OCI-LY7 (cell line): Measurements from ENCODE around the gene COLEC12. TPM values are rescaled to one million over a fixed set of nuclear protein-coding genes. Genes with fewer than 3 reads are reported as not detected.

Source experiments
- BruUV-seq: library from RNA; stranded (reverse); fragments of 400-500 nt; replicated peaks from 2 replicates; lab custom pipeline; 2021; lab: Mats Ljungman, UMichigan
- CTCF ChIA-PET: fragments of 300-600 bp; sonication (Branson Sonifier 250); formaldehyde crosslinking; loops from one replicate; lab custom pipeline; 2022; ENCODE audit warnings: antibody characterized with exemption; ENCODE audit not compliant: unreplicated experiment; lab: Charles Lee
- POLR2A ChIA-PET: fragments of 300-600 bp; sonication (Branson Sonifier 250); formaldehyde crosslinking; loops from one replicate; lab custom pipeline; 2022; ENCODE audit warnings: antibody characterized with exemption; lab: Charles Lee
- DNase-seq: peaks from one replicate; pipeline ENCODE4 v3.0.0-alpha.2; 2015; ENCODE audit warnings: low spot score
- H2AFZ ChIP-seq: fragments of 200-600 bp; sonication (generic), shearing (Covaris generic); 2 replicates; pipeline ENCODE4 v1.6.1; 2014; ENCODE audit warnings: mild to moderate bottlenecking, antibody characterized with exemption, low read length, moderate library complexity
- H3K27ac ChIP-seq: fragments of 200-600 bp; sonication (generic); 2 replicates; pipeline ENCODE4 v1.5.1; 2014; ENCODE audit warnings: mixed run types, low read depth, mild to moderate bottlenecking, moderate library complexity, low read length, inconsistent platforms; ENCODE audit not compliant: poor library complexity, severe bottlenecking
- H3K36me3 ChIP-seq: fragments of 200-600 bp; sonication (generic); 2 replicates; pipeline ENCODE4 v1.6.1; 2014; ENCODE audit warnings: mild to moderate bottlenecking, antibody characterized with exemption, low read length, moderate library complexity, mixed read lengths; ENCODE audit not compliant: insufficient read depth
- H3K4me1 ChIP-seq: fragments of 200-600 bp; sonication (generic); 2 replicates; pipeline ENCODE4 v1.5.1; 2014; ENCODE audit warnings: mild to moderate bottlenecking, low read length; ENCODE audit not compliant: insufficient read depth, poor library complexity, severe bottlenecking
- H3K4me2 ChIP-seq: fragments of 200-600 bp; sonication (generic); 2 replicates; pipeline ENCODE4 v1.6.1; 2014; ENCODE audit warnings: mild to moderate bottlenecking, low read length
- H3K4me3 ChIP-seq: fragments of 200-600 bp; sonication (generic); 2 replicates; pipeline ENCODE4 v1.5.1; 2014; ENCODE audit warnings: mild to moderate bottlenecking, low read depth, low read length; ENCODE audit not compliant: poor library complexity, severe bottlenecking
- H3K79me2 ChIP-seq: fragments of 200-600 bp; sonication (generic); 2 replicates; pipeline ENCODE4 v1.6.1; 2016; ENCODE audit warnings: low read depth, mild to moderate bottlenecking, low read length, moderate library complexity, mixed read lengths; ENCODE audit not compliant: insufficient read depth
- H3K9me2 ChIP-seq: fragments of 200-600 bp; sonication (generic); 2 replicates; pipeline ENCODE4 v1.6.1; 2016; ENCODE audit warnings: mild to moderate bottlenecking, low read length, mixed read lengths; ENCODE audit not compliant: insufficient read depth
- H3K9me3 ChIP-seq: fragments of 200-600 bp; sonication (generic); 2 replicates; pipeline ENCODE4 v1.6.1; 2014; ENCODE audit warnings: mild to moderate bottlenecking, mixed run types, low read length, mixed read lengths
- H4K20me1 ChIP-seq: fragments of 200-600 bp; sonication (generic); 2 replicates; pipeline ENCODE4 v1.6.1; 2014; ENCODE audit warnings: mild to moderate bottlenecking, antibody characterized with exemption, low read length, moderate library complexity, mixed read lengths; ENCODE audit not compliant: insufficient read depth
- CTCF ChIP-seq: fragments of 200-600 bp; sonication (generic); conservative IDR thresholded peaks from 2 replicates; pipeline ENCODE4 v1.5.1; 2014; ENCODE audit warnings: mild to moderate bottlenecking, antibody characterized with exemption, low read length, moderate library complexity, mixed read lengths
- EZH2phosphoT487 ChIP-seq: fragments of 200-600 bp; sonication (generic); IDR thresholded peaks from 2 replicates; pipeline ENCODE4 v1.6.1; 2018; ENCODE audit warnings: low read depth, borderline replicate concordance, mild to moderate bottlenecking, mixed run types, antibody characterized with exemption, low read length, moderate library complexity, mixed read lengths
- intact Hi-C: fragments of 100-400 bp; cut with micrococcal nuclease; formaldehyde crosslinking; loops from one replicate; pipeline ENCODE4 v1.10.0; 2022; ENCODE audit not compliant: unreplicated experiment
- total RNA-seq, 2 experiments: library from RNA; depleted of rRNA in 1 of 2; stranded (reverse); fragments of >200 nt in 1 of 2; shearing (Covaris generic) in 1 of 2; gene quantifications; 2 replicates each; pipeline ENCODE4 v1.2.3, GENCODE V29; 2014 to 2022

COLEC12 gene
- total RNA-seq, 2 experiments from 2014 or later = not detected

GRCh38 chr18:341102-341501 lies 159.4 kb downstream of the COLEC12 start:
- Histone ChIP-seq H2AFZ (no peak overlapping the region), H3K9me2 (no peaks in the 10 kb centered on the region), H3K9me3 (no peaks in the 10 kb centered on the region), H4K20me1 (no peaks in the 10 kb centered on the region), H3K4me2 (no peak overlapping the region), H3K27ac (no peak overlapping the region), H3K36me3 (no peaks in the 10 kb centered on the region), H3K4me1 (no peaks in the 10 kb centered on the region), H3K79me2 (no peaks in the 10 kb centered on the region), H3K4me3 (no peak overlapping the region)
- TF ChIP-seq CTCF (no peak), EZH2phosphoT487 (no peak)
- POLR2A ChIA-PET = no interaction called here
- DNase-seq = no peak
- BruUV-seq = no TSS peak
- CTCF ChIA-PET = no interaction called here
- intact Hi-C loops = no loop called here

- H4K20me1 ChIP-seq = no peaks in the 10 kb centered on the region
- no peak for TF ChIP-seq CTCF
- no peak for TF ChIP-seq EZH2phosphoT487
- ChIA-PET CTCF (no interaction called here), POLR2A (interaction anchor here (0.6 to 0.8 kb wide), 2 partner anchors 15 to 35 kb away, joined by 3 to 5 read pairs; no protein-coding TSS in a partner anchor)
- H3K4me2 ChIP-seq = no peak overlapping the region
- no peaks in the 10 kb centered on the region for H3K79me2 ChIP-seq
- no peak overlapping the region for H2AFZ ChIP-seq
- DNase-seq = no peak
- H3K9me2 ChIP-seq = no peaks in the 10 kb centered on the region
- intact Hi-C loops = no loop called here
- no peak overlapping the region for H3K4me3 ChIP-seq
- no peaks in the 10 kb centered on the region for H3K4me1 ChIP-seq
- no TSS peak for BruUV-seq
- H3K27ac ChIP-seq = no peak overlapping the region
- no peaks in the 10 kb centered on the region for H3K36me3 ChIP-seq
- H3K9me3 ChIP-seq = no peaks in the 10 kb centered on the region
Measured at GRCh38 chr18:340044-340443, 160.5 kb downstream of the COLEC12 start.

- BruUV-seq = no TSS peak
- TF ChIP-seq CTCF = no peak
- TF ChIP-seq EZH2phosphoT487 = no peak
- no peaks in the 10 kb centered on the region for H3K9me3 ChIP-seq
- H3K4me1 ChIP-seq = no peaks in the 10 kb centered on the region
- H3K27ac ChIP-seq = no peak overlapping the region
- CTCF ChIA-PET = no interaction called here
- H3K9me2 ChIP-seq = no peaks in the 10 kb centered on the region
- H3K36me3 ChIP-seq = no peaks in the 10 kb centered on the region
- no peak for DNase-seq
- no peak overlapping the region for H2AFZ ChIP-seq
- H3K79me2 ChIP-seq = no peaks in the 10 kb centered on the region
- H3K4me2 ChIP-seq = no peak overlapping the region
- POLR2A ChIA-PET = interaction anchor here (0.8 kb wide), 1 partner anchor 34 kb away, joined by 3 read pairs; no protein-coding TSS in a partner anchor
- intact Hi-C loops = no loop called here
- no peaks in the 10 kb centered on the region for H4K20me1 ChIP-seq
- H3K4me3 ChIP-seq = no peak overlapping the region
Measured at GRCh38 chr18:339200-339599, 161.3 kb downstream of the COLEC12 start.
